ENCODE results near the gene RRP8. TPM values are rescaled to one million over a fixed set of nuclear protein-coding genes. Genes with fewer than 3 reads are reported as not detected.

RRP8 gene
- total RNA-seq, 6 experiments from 2014 or later, result 18.5 to 26.7 (median 20.2) TPM

- Mint-ChIP-seq H3K27me3 (ENCODE audit: insufficient read depth) (peaks cover 2% of the 10 kb centered on the region; the same call in 1 of the 2 replicates), H3K36me3 (ENCODE audit: low read depth) (peaks cover 37% of the 10 kb centered on the region), H3K27ac (no peak overlapping the region), H3K4me3 (no peak overlapping the region), H3K4me1 (ENCODE audit: low read depth) (peaks cover 21% of the 10 kb centered on the region), H3K9me3 (no peaks in the 10 kb centered on the region)
- DNase-seq, result no peak
- TF ChIP-seq CTCF (IDR thresholded peaks at IDR 0.05), result no peak
Measured at GRCh38 chr11:6614446-6614845, 11.0 kb upstream of the RRP8 start.

- H3K4me1 Mint-ChIP-seq (ENCODE audit: low read depth), result peaks cover 30% of the 10 kb centered on the region
- H3K9me3 Mint-ChIP-seq, result no peaks in the 10 kb centered on the region
- DNase-seq, result no peak
- no peak for TF ChIP-seq CTCF (IDR thresholded peaks at IDR 0.05)
- peaks cover 46% of the 10 kb centered on the region for H3K36me3 Mint-ChIP-seq (ENCODE audit: low read depth)
- H3K27ac Mint-ChIP-seq, result no peak overlapping the region
- peaks cover 2% of the 10 kb centered on the region for H3K27me3 Mint-ChIP-seq (ENCODE audit: insufficient read depth)
- no peak overlapping the region for H3K4me3 Mint-ChIP-seq
Measured at GRCh38 chr11:6613496-6613895, 10.1 kb upstream of the RRP8 start.

GRCh38 chr11:6612213-6613041, 9.0 kb upstream of the RRP8 start, which contains the start of gene TAF10:
Gene TAF10, minus strand, starts transcription at chr11:6612216. Its CDS starts 27 bp downstream, at chr11:6612189.
- no peak within 1 kb of the TSS; the same call in none of the 2 replicates for H3K27ac Mint-ChIP-seq

GRCh38 chr11:6611963-6612212, 8.5 kb upstream of the RRP8 start:
- TF ChIP-seq CTCF (IDR thresholded peaks at IDR 0.05), result no peak
- Mint-ChIP-seq H3K27me3 (ENCODE audit: insufficient read depth) (peaks cover 2% of the 10 kb centered on the region), H3K27ac (no peak overlapping the region; the same call in 1 of the 2 replicates)

More at GRCh38 chr11:6612213-6613041, 9.0 kb upstream of the RRP8 start, which contains the start of gene TAF10:
- Mint-ChIP-seq H3K27me3 (ENCODE audit: insufficient read depth) (peaks cover 2% of the 10 kb centered on the region), H3K4me1 (ENCODE audit: low read depth) (peaks cover 41% of the 10 kb centered on the region), H3K36me3 (ENCODE audit: low read depth) (peaks cover 56% of the 10 kb centered on the region), H3K4me3 (peak within 1 kb of the TSS; percentile 91; the same call in 1 of the 2 replicates), H3K9me3 (no peaks in the 10 kb centered on the region)
- DNase-seq, result peak; percentile 96
- peak; percentile 70 for TF ChIP-seq CTCF (IDR thresholded peaks at IDR 0.05)

GRCh38 chr11:6611092-6611962, 7.9 kb upstream of the RRP8 start:
- peaks cover 54% of the 10 kb centered on the region for H3K36me3 Mint-ChIP-seq (ENCODE audit: low read depth)
- no peak for TF ChIP-seq CTCF (IDR thresholded peaks at IDR 0.05)
- DNase-seq, result no peak
- peaks cover 45% of the 10 kb centered on the region for H3K4me1 Mint-ChIP-seq (ENCODE audit: low read depth)
- H3K27ac Mint-ChIP-seq, result no peak overlapping the region; the same call in none of the 2 replicates
- peaks cover 2% of the 10 kb centered on the region for H3K27me3 Mint-ChIP-seq (ENCODE audit: insufficient read depth)
- no peaks in the 10 kb centered on the region for H3K9me3 Mint-ChIP-seq
- H3K4me3 Mint-ChIP-seq, result peak overlapping the region; percentile 91; the same call in 1 of the 2 replicates

More at GRCh38 chr11:6611963-6612212, 8.5 kb upstream of the RRP8 start:
- Mint-ChIP-seq H3K36me3 (ENCODE audit: low read depth) (peaks cover 58% of the 10 kb centered on the region), H3K9me3 (no peaks in the 10 kb centered on the region), H3K4me1 (ENCODE audit: low read depth) (peaks cover 45% of the 10 kb centered on the region), H3K4me3 (peak overlapping the region; percentile 91; the same call in 1 of the 2 replicates)
- no peak for DNase-seq

Measured in HFFc6 (cell line).